Iris pigment epithelial cell (primary cell): ENCODE measurements around the gene MDFI.
A peak's percentile ranks its signal among the peaks of the same experiment; 100 is the strongest.

Experiments
- DNase-seq: peaks from one replicate; pipeline ENCODE4 v3.0.0-alpha.2; 2011; ENCODE audit warnings: low read depth

The MDFI gene

DNA sequence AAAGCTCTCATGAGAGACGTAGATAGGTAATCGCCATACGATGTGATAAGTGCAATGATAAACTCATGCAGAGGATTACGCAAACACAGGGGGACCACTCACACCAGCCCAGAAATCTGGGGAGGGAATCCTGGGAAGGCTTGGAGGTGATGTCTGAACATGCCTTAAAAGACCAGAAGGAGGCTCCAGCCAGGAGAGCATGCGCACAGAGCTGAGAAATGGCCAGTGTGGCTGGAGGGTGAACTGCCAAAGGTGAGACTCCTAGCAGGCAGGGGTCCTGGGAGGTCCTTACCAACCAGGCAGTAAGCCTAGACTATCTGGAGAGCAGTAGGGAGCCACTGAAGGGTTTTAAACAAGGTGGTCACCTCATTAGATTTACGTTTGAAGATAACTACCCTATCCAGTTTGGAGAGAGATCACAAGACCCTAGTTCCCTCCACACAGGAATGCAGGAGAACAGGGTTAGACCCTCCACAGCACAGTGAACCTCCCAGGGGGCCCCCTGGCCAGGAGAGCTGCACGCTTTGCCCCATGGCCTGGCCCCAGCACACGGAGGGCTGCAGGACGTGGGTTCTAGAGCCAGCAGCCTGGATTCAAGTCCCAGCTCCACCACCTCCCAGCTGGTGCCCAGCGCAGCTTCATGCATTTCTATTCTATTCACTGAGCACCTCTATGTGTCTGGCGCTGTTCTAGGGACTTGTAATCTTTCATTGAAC, 13.1 kb downstream of the MDFI start:
- DNase-seq: no peak

DNA sequence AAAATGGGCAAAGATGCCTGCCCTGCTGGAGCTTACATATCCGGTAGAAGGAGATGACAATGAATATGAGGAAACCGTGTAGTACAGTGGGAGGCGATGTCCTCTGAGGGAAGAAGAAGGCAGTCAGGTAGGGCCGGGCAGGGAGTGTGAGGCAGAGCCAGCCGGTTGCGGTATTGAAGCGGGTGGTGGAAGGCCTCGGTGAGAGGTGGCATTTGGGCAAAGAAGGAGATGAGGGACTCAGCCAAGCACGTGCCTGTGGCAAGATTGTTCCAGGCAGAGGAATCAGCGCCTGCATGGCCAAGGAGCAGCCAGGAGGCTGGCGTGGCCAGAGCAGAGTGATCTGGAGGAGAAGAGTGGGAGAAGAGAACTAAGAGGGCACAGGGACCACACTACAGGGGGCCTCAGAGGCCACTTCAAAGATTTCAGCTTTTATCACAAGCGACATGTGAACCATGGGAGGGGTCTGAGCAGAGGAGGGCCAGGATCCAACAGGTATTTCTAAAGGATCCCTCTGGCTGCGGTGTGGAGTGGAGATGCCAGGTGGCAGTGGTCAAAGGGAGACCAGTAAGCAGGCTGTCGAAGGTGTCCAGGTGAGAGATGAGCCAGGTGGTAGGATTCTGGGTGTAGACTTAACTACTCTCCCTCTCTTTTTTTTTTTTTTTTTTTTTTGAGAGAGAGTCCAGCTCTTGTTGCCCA, 13.8 kb downstream of the MDFI start:
- no peak for DNase-seq

DNA sequence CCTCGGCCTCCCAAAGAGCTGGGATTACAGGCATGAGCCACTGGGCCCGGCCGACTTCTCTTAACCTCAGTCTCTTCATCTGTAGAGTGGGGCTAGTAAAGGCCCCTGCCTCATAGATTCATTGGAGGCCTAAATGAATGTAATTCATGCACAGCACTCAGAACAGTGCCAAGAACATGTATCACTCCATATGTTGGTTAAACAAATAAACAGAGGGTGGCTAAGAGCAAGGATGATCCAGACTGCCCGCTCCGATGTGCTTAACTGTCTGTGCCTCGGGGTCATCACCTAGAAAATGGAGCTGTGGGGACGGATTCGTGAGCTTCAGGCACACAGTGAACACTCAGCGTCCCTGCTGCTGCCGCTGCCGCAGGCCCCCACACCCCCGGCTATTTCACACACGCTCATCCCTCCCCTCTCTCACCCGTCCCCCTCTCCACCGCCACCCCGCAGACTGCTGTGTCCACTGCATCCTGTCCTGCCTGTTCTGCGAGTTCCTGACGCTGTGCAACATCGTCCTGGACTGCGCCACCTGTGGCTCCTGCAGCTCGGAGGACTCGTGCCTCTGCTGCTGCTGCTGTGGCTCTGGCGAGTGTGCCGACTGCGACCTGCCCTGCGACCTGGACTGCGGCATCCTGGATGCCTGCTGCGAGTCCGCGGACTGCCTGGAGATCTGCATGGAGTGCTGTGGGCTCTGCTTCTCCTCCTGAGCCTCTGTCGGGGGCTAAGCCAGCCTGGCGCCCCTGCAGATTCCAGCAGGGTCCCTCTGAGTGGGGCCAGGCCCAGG, 14.8 kb downstream of the MDFI start:
- peak; percentile 46 for DNase-seq

DNA sequence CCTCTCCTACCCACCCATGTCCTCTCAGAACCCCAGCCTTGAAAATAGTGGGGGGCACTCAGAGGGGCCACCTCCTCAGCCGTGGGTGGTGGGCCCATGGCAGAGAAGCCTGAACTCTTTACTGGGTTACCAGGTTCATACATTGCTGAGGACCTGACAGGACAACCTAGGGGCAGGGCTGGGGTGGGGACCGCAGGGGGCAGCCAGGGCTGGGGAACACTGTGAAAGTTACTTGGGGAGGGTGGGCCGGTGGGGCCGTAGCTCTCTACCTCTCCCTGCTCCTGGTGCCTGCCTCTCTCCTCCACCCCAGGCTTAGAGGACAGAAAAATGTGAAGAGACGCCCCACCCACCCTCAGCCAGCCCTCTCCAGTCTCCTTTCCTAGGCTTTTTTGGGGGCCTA, 15.4 kb downstream of the MDFI start:
- no peak for DNase-seq

DNA sequence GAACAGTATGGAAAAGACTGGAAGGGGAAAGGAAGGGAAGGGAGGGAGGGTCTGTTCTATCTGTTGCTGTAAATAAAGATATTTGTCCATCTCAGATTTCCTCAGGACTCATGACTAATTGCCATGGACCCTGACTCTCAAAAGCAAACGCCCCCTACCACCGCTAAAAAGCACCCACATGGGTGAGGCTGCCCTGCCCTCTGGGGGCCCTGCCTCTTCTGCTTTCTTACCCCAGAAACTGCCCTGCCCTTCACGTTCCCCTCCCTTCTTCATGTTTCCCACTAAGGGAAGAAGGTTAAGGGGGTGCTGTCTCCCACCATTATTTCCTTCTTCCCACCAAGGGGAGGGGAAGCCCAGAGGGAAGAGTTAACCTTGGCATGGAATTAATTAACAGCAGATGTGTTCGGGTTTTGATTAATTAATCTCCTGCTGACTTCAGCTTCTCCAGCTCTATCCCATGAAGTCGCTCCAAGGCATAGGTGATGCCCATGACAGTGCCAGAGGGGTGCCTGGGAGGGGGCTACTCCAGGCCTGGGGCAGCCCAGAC, 16.0 kb downstream of the MDFI start:
- DNase-seq: no peak

DNA sequence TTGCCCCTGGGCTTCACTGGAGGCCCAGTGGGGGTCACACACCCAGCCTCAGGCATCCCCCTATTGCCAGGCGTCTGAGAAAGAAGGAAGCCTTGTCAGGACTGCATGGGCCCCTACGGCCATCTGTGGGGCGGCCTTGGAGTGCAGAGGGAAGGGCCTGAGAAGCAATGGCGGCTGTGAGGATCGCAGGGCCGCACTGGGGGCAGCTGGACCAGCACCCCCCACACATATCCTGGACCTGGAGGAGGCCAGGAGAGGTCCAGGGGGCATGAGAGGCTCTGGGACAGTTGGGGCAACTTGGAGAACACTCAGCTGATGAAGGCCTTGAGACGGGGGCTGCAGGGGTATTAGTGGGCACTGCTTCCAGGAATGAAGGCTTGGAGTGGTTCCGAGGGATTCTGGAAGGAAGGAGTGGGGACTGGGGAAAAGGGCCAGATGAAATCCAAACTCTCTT, 16.5 kb downstream of the MDFI start:
- DNase-seq: no peak

DNA sequence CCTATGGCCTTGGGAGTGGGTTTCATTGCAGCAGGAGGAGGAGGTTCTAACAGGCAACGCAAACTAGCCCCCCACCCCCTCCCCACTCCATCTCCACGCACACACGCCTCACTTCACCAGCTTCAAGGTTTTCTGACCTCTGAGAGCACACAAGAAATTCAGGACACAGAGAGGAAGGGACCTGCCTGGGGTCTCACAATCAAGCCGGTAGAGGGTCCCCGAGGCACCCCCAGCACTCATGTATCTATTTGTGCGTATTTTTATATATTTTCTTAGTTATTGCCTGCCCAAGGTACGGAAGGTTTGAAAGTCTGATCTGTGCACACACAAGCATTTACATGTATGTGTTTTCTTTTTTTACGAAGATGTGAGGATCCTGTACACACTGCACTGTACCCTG, 16.9 kb downstream of the MDFI start:
- DNase-seq: no peak

DNA sequence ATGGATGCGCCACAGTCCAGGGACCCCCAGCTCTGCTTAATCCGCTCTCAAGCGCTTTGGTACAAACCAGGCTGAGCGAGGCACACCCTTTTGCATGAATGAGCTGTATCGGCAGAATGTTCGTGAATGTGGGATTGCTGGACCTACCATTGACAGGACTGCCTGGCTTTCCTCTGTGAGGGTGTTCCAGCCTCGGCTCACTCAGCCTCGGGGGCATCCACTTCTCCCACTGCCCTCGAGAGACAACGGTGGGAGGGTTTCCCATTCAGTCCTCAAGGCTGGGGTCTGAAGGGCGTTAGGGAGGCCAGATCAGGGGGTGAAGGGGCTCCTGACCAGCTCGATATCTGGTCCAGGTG, 17.4 kb downstream of the MDFI start:
- DNase-seq: peak; percentile 12

DNA sequence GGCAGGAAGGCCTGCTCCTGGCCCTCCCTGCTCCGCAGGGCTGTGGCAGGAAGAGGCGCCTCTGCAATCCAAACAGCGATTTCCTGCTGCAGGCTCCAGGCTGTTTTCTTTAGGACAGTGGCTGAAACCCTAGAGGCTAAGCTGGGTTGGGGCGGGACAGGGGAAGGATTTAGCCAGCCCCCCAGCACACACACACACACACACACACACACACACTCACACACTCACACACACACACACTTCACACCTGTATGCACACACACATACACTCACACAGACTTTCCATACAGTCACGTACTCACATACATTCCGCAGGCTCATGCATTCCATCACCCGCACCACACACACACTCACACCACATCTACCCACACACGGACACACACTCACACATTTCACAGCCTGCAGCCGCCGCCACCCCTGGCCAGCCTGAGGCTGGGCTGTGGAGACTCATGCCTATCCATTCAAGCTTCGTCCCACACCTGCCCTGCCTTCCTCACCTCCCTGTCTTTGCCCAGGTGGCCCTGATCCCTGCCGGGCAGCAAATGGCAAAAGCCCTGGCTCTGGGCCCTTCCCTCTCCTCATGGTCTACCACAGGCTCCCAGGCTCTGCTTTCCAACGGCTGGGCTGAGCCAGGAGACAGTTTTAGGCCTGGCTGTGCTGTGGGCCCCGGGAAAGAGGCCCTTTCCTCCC, 17.9 kb downstream of the MDFI start:
- peak; percentile 74 for DNase-seq

DNA sequence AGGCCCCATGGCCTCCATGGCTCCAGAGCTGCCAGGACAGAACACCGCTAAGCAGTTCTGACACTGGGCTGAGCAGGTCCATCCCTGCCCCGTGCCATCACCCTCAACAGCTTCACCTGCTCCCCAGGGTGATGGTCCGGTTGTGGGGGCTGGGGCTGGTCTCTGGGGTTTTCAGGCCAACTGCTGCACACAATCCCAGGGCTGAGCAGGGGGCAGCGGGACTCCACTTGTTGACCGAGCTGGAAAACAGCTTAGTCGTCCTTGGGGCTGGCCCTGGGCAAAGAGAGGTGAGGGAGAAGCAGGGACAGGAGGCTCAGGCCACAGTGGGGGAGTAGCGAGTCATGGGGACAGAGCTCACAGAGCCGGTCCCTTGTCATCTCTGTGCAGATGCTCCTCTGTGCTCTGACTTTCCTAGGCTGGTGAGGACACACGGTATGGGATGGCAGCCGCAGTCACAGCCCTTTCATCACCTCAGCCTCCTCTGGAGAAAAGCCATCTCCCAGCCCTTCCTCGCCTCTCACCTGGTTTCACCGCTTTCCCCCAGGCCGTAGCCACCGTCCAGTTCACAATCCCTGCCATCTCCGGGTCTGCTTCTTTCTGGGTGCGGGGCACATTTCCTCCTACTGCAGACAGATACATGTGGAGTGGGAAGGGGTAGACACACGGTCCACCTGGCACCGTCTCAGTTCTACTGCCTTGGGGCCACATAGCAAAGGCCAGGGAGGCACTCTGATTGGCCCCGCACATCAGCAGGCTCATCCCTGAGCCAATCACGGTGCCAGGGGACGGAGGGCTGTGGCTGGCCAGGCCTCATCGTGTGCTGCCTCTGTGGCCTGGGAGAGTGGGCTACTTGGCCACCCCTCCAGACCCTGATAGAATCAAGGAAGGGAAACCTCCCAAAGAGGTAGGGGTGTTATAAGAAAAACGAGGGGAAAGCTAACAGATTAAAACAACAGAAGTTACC, 19.1 kb downstream of the MDFI start:
- no peak for DNase-seq

DNA sequence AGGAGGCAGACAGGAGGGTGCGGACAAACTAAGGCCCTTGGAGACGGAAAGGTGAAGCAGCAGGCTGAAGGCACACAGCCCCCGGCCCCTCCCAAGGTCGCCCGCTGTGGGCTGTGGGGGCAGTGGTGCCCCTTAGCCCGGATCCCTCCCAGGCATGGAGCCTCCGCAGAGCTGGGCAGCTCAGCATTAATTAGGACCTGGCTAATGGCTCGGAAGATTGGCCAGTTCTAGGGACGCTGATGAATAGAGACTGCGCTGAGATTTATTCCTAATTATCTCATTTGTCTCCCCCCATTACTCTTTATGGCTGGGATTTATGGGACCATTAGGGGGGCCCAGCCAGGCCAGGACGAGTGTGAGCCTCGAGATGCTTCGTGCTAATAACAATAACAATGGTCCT, 20.4 kb downstream of the MDFI start:
- DNase-seq: no peak

DNA sequence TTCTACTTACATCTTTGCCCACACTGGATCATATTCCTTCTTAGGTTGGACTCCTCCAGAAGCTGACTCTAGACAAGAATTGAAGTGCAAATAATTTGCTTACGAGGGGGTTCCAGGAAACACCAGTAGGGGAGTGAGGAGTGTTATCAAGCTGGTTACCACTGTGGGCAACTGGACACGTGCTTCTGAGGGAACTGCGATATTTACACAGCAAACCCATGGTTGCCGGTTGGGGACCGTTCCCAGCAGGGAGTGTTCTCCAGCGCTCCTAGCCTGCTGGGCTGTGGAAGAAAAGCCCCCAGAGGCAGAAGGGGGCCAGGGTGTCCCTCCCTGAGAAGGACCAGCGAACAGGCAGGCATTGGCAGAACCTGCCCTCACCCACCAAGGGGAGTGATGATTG, 21.7 kb downstream of the MDFI start:
- no peak for DNase-seq

DNA sequence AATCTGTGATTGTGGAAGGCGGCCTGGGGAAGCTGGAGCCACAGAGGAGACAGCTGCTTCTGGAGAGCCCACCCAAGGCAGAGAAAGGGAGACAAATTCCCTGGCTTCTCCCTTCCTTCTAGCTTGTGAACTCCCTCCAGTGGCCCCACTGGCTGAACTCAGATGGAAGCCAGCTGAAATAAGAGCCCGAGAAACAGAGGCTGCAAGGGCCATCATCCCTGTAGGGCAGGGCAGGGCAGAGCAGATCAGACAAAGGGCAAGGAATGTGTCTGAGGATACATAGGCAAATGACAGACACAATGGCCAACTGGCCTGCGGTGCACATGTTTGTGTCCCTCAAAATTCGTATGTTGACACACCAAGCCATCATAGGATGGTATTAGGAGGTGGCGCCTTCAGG, 25.3 kb downstream of the MDFI start:
- no peak for DNase-seq

DNA sequence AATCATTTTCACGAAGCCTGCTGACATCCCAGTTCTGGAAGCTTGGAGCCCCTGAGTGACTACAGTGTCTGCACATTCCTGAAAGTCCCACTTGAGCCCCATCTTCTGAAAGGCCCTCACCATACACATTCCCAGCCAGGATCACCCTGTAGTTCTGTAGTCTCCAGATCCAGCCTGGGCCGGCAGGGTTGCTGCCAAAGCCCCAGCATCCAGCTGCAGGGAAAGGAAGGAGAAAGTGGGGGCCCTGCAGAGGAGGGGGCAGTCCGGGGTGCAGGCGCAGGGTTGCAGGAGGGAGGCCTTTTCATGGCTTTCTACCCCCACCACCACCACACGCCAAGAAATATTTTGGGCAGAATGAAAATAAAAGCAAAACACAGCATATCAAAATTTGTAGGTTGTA, 26.0 kb downstream of the MDFI start:
- DNase-seq: no peak

DNA sequence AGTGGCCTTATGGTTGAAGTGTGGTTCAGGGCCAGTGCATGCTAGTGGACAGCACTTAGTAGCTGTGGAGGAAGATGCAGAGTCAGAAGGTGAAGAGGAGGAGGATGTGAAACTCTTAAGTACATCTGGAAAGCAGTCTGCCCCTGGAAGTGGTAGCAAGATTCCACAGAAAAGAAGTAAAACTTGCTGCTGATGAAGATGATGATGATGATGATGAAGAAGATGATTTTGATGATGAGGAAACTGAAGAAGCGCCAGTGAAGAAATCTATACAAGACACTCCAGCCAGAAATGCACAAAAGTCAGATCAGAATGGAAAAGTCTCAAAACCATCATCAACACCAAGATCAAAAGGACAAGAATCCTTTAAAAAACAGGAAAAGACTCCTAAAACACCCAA, 28.9 kb downstream of the MDFI start:
- DNase-seq: no peak

DNA sequence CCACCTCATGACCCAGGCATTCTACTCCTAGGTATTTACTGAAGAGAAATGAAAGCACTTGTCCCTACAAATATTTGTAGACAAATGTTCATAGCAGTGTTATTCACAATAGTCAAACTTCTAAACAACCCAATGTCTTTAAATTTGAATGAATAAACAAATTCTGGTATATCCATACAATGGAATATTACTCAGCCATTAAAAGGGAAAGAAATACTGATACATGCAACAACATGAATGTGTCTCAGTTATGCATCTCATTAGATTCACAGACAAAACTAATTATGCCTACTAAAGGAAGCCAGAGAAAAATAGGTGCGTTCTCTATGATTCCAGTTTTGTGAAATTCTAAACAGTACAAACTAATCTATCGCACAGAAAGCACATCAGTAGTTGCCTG, 30.7 kb downstream of the MDFI start:
- no peak for DNase-seq

DNA sequence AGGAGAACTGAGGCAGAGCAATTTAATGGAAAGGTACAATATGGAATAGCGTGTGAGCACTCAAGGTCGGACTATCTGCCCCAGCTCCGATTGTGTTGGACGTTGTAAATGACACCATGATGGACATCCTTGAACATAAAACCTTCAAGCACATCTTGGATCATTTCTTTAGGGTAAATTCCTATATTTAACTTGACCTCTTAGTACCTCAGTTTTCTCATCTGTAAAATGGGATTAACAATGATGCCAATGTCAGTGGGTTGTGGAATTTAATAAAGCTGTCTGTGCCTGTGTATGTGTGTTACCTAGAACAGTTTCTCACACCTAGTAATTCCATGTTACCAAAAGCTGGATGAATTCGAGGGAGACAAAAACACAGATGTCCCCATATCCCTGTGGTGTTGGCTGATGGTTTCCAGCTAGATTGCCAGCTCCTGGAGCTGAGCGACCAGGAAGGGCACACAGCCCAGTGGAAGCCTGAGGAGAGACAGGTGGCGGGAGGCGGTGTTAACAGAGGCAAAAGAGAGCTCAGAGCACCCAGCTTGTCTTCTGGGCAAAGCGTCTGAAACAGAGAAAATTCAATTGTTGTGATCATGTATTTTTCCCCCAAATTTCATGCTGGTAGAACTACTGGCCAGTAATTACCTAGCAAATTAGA, 32.6 kb downstream of the MDFI start:
- DNase-seq: no peak

DNA sequence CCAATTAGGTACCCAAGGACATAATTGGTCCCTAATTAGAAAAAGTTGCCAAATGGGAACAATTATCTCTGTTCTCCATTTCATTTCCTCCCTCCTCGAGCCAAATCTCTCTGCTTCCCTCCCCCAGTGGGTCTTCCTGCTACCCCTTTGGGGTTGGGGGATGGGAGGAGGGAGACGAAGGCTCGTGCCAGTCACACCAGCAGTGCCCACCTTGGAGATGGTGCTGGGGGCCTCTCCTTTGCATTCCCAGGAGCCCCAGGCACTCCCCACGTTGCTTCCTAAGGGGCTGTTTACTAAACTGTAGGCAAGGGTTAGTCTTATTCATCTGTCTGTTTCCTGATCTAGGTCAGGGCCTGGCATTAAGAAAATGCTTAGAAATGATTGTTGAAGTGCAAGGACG, 33.1 kb downstream of the MDFI start:
- no peak for DNase-seq

DNA sequence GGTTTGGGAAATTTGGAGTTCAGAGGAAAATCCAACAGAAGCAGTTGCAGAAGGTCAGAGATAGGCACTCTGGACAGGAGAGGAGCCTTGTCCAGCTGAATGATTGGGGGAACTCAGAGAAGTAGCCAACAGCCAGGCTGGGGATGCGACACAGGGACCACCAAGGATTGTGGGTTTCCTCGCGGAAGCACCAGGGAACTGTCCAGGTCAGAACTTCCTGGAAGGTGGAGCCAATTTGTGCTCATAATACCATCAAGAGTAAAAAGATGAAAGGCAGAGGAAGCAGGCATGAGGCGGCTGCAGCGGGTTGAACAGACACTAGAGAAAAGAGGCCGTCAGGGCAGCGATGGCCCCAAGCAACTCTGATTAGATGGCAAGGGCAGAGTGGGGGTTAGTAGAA, 33.7 kb downstream of the MDFI start:
- DNase-seq: no peak
